Sigmoid colon (tissue), 4 donors: ENCODE measurements around the gene TNS1.

Source experiments
- CTCF ChIP-seq, 4 experiments: fragments of 450-650 bp in 3 of 4; fragments of 200-600 bp in 1 of 4; IDR thresholded peaks; one replicate each; pipeline ENCODE4 v1.5.1; 2016 to 2019; ENCODE audit warnings: antibody characterized with exemption in 4 of 4, mild to moderate bottlenecking in 3 of 4, moderate library complexity in 2 of 4
- EP300 ChIP-seq, 4 donors: sonication (generic); formaldehyde crosslinking; IDR thresholded peaks; one replicate each; pipeline ENCODE4 v1.6.1; 2017; ENCODE audit warnings: antibody characterized with exemption in 4 of 4
- POLR2AphosphoS5 ChIP-seq, 4 donors: sonication (generic); formaldehyde crosslinking; IDR thresholded peaks; one replicate each; pipeline ENCODE4 v1.6.1; 2017; ENCODE audit warnings: antibody characterized with exemption in 4 of 4

DNA sequence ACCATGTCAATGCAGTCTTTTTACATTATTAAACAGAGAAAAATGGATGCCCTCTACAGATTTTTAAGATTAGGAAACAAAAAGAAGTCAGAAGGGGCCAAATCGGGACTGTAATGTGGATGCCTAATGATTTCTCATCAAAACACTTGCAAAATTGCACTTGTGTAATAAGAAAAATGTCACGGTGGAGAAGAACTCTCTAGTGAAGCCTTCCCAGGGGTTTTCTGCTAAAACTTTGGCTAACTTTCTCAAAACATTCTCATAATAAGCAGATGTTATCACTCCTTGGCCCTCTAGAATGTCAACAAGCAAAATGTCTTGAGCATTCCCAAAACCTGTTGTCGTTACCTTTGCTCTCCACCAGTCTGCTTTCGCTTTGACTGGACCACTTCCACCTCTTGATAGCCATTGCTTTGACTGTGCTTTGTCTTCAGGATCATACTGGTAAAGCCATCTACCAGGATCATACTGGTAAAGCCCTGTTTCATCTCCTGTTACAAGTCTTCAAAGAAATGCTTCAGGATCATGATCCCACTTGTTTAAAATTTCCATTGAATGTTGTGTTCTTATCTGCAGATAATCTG, 226.8 kb downstream of the TNS1 start:
- TF ChIP-seq CTCF (IDR thresholded peaks at IDR 0.05) (no peak), EP300 (IDR thresholded peaks at IDR 0.05) (no peak), POLR2AphosphoS5 (IDR thresholded peaks at IDR 0.05) (no peak)
